HepG2 (cell line): Measurements from ENCODE around the gene CEP131. TPM values are rescaled to one million over a fixed set of nuclear protein-coding genes. Genes with fewer than 3 reads are reported as not detected.

Experiments used
- ATAC-seq: fragments of 200-7000 bp; cut with Tn5 transposase; 3 replicates; pipeline ENCODE4 v1.9.1; 2020; ENCODE audit warnings: mild to moderate bottlenecking, moderate library complexity
- BruUV-seq: library from RNA; stranded (reverse); fragments of 400-500 nt; replicated peaks from 2 replicates; lab custom pipeline; 2021; lab: Mats Ljungman, UMichigan
- CTCF ChIA-PET: fragments of 300-600 bp; formaldehyde crosslinking; extraction: SDS; loops from one replicate; lab custom pipeline; 2021; ENCODE audit warnings: low total read pairs, inconsistent platforms, low intra/inter-chr PET ratio; lab: Yijun Ruan, JAX
- POLR2A ChIA-PET: fragments of 350-600 bp; sonication (Branson Sonifier 250); formaldehyde crosslinking; loops from one replicate; lab custom pipeline; 2020; ENCODE audit warnings: antibody characterized with exemption, inconsistent platforms; lab: Yijun Ruan, JAX
- DNase-seq: peaks from one replicate; pipeline ENCODE4 v3.0.0-alpha.2; 2015; ENCODE audit warnings: low spot score
- FAIRE-seq: peaks from 3 replicates; lab custom pipeline; 2011; peaks lifted over from hg19 to GRCh38; lab: Jason Lieb, UNC
- H2AFZ ChIP-seq: one replicate; pipeline ENCODE4 v1.6.1; 2011; ENCODE audit warnings: low read length, inconsistent platforms
- H3K27ac ChIP-seq: fragments of 300-600 bp; 3 replicates; pipeline ENCODE4 v1.8.0; 2011; ENCODE audit warnings: mixed run types, mild to moderate bottlenecking, mixed read lengths, low read length, inconsistent platforms; ENCODE audit not compliant: insufficient read depth; ENCODE audit errors: extremely low read length
- H3K27me3 ChIP-seq, 2 experiments: fragments of 200-600 bp in 1 of 2; 2 replicates in 1 of 2; 3 replicates in 1 of 2; pipeline versions ENCODE4 v1.6.0 to v1.8.0; 2011; ENCODE audit warnings: low read length in 2 of 2, mild to moderate bottlenecking in 2 of 2, moderate library complexity in 2 of 2, inconsistent platforms in 1 of 2; ENCODE audit not compliant: insufficient read depth in 2 of 2, control insufficient read depth in 1 of 2
- H3K36me3 ChIP-seq, 2 experiments: fragments of 200-600 bp in 1 of 2; replicated peaks in 1 of 2; 2 replicates in 1 of 2; 3 replicates in 1 of 2; pipeline versions ENCODE4 v1.5.1 to v1.8.0; 2011; ENCODE audit warnings: low read length in 2 of 2, inconsistent platforms in 1 of 2; ENCODE audit not compliant: insufficient read depth in 2 of 2, control insufficient read depth in 1 of 2
- H3K4me1 ChIP-seq: 2 replicates; pipeline ENCODE4 v1.5.1; 2012; ENCODE audit warnings: low read length, inconsistent platforms; ENCODE audit not compliant: insufficient read depth
- H3K4me2 ChIP-seq: 2 replicates; pipeline ENCODE4 v1.6.0; 2011; ENCODE audit warnings: low read depth, low read length, inconsistent platforms
- H3K4me3 ChIP-seq, 3 experiments: fragments of 200-600 bp in 1 of 3; sonication (generic), shearing (Covaris generic) in 1 of 3; replicated peaks in 1 of 3; 2 replicates each; pipeline ENCODE4 v1.5.1; 2011 to 2016; ENCODE audit warnings: low read length in 3 of 3, inconsistent platforms in 2 of 3, low read depth in 2 of 3, mild to moderate bottlenecking in 2 of 3, control low read depth in 1 of 3, mixed read lengths in 1 of 3; ENCODE audit not compliant: insufficient read depth in 1 of 3
- H3K79me2 ChIP-seq: one replicate; pipeline ENCODE4 v1.6.1; 2011; ENCODE audit warnings: low read length, inconsistent platforms; ENCODE audit not compliant: insufficient read depth
- H3K9ac ChIP-seq: 2 replicates; pipeline ENCODE4 v1.6.0; 2011; ENCODE audit warnings: mild to moderate bottlenecking, low read depth, low read length, inconsistent platforms; ENCODE audit not compliant: insufficient read depth
- H3K9me3 ChIP-seq: 2 replicates; pipeline ENCODE4 v1.5.1; 2012; ENCODE audit warnings: mild to moderate bottlenecking, low read length
- H4K20me1 ChIP-seq: 2 replicates; pipeline ENCODE4 v1.6.0; 2011; ENCODE audit warnings: inconsistent platforms, mild to moderate bottlenecking, low read length, moderate library complexity; ENCODE audit not compliant: insufficient read depth
- CEBPG ChIP-seq: IDR thresholded peaks from 2 replicates; pipeline ENCODE4 v1.6.1; 2016
- EZH2 ChIP-seq: conservative IDR thresholded peaks from 2 replicates; pipeline ENCODE4 v1.6.1; 2012; ENCODE audit warnings: mild to moderate bottlenecking, low read depth, low read length, moderate library complexity
- HNRNPH1 ChIP-seq: fragments of 200-400 bp; formaldehyde crosslinking; optimal IDR thresholded peaks from 2 replicates; pipeline ENCODE3; 2017; ENCODE audit warnings: mild to moderate bottlenecking, low read depth, low read length
- KLF13 ChIP-seq: sonication (generic); formaldehyde crosslinking; IDR thresholded peaks from 2 replicates; pipeline ENCODE4 v1.4.0; 2020; ENCODE audit warnings: mild to moderate bottlenecking, missing genetic modification reagents
- NPAS2 ChIP-seq: sonication (generic); formaldehyde crosslinking; IDR thresholded peaks from 2 replicates; pipeline ENCODE4 v1.8.0; 2022; ENCODE audit warnings: mild to moderate bottlenecking, missing genetic modification reagents, borderline replicate concordance
- ZC3H4 ChIP-seq: sonication (generic); formaldehyde crosslinking; IDR thresholded peaks from 2 replicates; pipeline ENCODE4 v1.4.0; 2020; ENCODE audit warnings: missing genetic modification reagents, borderline replicate concordance
- ZNF546 ChIP-seq: sonication (generic); formaldehyde crosslinking; conservative IDR thresholded peaks from 2 replicates; pipeline ENCODE4 v1.8.1; 2023; ENCODE audit warnings: mild to moderate bottlenecking, missing genetic modification reagents
- ZNF703 ChIP-seq: sonication (generic); formaldehyde crosslinking; IDR thresholded peaks from 2 replicates; pipeline ENCODE4 v1.5.1; 2020; ENCODE audit warnings: missing genetic modification reagents, mild to moderate bottlenecking, moderate library complexity, borderline replicate concordance
- WGBS: methylation state at CpG from one replicate; pipeline ENCODE4 v1.1.6; 2017; ENCODE audit warnings: low lambda C conversion rate; 5-methylcytosine and 5-hydroxymethylcytosine counted together
- in situ Hi-C: cut with HindIII; loops from 2 replicates; pipeline ENCODE4 v1.10.0; 2017; ENCODE audit warnings: low pct_unique_long_range_greater_than_20kb; ENCODE audit not compliant: extremely low pct_ligation_motif_present
- intact Hi-C: fragments of 100-400 bp; cut with micrococcal nuclease; formaldehyde crosslinking; loops from one replicate; pipeline ENCODE4 v1.10.0; 2022; ENCODE audit not compliant: unreplicated experiment
- polyA plus RNA-seq, 8 experiments: library from polyadenylated mRNA; depleted of rRNA in 3 of 8; stranded (reverse) in 7 of 8; unstranded in 1 of 8; fragments of >200 nt; fragmentation: Illumina TruSeq in 4 of 8; extraction: Trizol in 4 of 8; gene quantifications; 2 replicates each; pipeline versions ENCODE4 v1.2.1 to v1.2.3, GENCODE V29; 2011 to 2016; ENCODE audit warnings: low read depth in 4 of 8, missing spikeins in 1 of 8, mixed read lengths in 1 of 8; ENCODE audit not compliant: insufficient read depth in 1 of 8
- total RNA-seq, 5 experiments: library from RNA; depleted of rRNA; stranded (reverse); fragments of >200 nt; fragmentation: Illumina TruSeq; extraction: Trizol; gene quantifications; 2 replicates each; pipeline ENCODE4 v1.2.3, GENCODE V29; 2016; ENCODE audit warnings: low read depth in 1 of 5
- TF ChIP-seq, protein P1 (sequence below): sonication (generic); formaldehyde crosslinking; IDR thresholded peaks from 2 replicates; pipeline ENCODE4 v1.4.0; 2020; ENCODE audit warnings: missing genetic modification reagents, borderline replicate concordance

The CEP131 gene
- total and polyA plus RNA-seq, 2 of the 13 experiments (the other 11 are each of a cell fraction or from before 2014, with no cell fraction given), result 5.0 to 16.8 TPM

DNA sequence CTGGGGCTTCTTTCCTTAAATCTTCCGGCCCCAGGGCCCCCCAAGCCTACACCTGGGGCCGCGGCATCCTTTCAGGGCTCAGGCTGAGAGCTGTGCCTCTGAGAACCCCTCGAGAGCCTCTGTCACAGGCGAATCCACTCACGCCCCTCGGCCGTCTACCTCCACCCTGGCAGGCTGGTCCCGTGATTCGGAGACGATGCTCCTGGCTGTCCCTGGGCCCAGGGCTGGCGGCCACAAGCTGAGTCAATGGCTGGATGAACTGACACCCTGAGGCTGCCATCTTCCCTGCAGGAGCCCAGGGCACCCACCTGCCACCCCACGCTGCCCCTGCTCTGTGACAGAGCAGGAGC is 11.7 kb upstream of the CEP131 start:
- ATAC-seq, result no peak
- in situ Hi-C loops, result no loop called here
- no peak for FAIRE-seq
- CTCF ChIA-PET, result no interaction called here
- Histone ChIP-seq H3K27ac (no peak overlapping the region), H3K4me3 (no peak overlapping the region), H2AFZ (no peak overlapping the region), H3K79me2 (peaks cover 21% of the 10 kb centered on the region), H3K4me1 (peaks cover 12% of the 10 kb centered on the region), H3K4me2 (no peak overlapping the region), H3K36me3 (peaks cover 25 to 31% of the 10 kb centered on the region in 2 experiments; a peak in 4 of 5 replicates), H3K9me3 (no peaks in the 10 kb centered on the region), H4K20me1 (peaks cover 4% of the 10 kb centered on the region; the same call in 1 of the 2 replicates), H3K9ac (no peak overlapping the region), H3K27me3 (no peaks in the 10 kb centered on the region; a peak in 1 of 5 replicates)
- TF ChIP-seq ZC3H4 (no peak), ZNF546 (CRISPR knock-in tag) (no peak), HNRNPH1 (no peak), KLF13 (CRISPR knock-in tag) (no peak), EZH2 (no peak), ZNF703 (CRISPR knock-in tag) (no peak), NPAS2 (no peak), CEBPG (CRISPR knock-in tag) (no peak)
- TF ChIP-seq, protein P1, sequence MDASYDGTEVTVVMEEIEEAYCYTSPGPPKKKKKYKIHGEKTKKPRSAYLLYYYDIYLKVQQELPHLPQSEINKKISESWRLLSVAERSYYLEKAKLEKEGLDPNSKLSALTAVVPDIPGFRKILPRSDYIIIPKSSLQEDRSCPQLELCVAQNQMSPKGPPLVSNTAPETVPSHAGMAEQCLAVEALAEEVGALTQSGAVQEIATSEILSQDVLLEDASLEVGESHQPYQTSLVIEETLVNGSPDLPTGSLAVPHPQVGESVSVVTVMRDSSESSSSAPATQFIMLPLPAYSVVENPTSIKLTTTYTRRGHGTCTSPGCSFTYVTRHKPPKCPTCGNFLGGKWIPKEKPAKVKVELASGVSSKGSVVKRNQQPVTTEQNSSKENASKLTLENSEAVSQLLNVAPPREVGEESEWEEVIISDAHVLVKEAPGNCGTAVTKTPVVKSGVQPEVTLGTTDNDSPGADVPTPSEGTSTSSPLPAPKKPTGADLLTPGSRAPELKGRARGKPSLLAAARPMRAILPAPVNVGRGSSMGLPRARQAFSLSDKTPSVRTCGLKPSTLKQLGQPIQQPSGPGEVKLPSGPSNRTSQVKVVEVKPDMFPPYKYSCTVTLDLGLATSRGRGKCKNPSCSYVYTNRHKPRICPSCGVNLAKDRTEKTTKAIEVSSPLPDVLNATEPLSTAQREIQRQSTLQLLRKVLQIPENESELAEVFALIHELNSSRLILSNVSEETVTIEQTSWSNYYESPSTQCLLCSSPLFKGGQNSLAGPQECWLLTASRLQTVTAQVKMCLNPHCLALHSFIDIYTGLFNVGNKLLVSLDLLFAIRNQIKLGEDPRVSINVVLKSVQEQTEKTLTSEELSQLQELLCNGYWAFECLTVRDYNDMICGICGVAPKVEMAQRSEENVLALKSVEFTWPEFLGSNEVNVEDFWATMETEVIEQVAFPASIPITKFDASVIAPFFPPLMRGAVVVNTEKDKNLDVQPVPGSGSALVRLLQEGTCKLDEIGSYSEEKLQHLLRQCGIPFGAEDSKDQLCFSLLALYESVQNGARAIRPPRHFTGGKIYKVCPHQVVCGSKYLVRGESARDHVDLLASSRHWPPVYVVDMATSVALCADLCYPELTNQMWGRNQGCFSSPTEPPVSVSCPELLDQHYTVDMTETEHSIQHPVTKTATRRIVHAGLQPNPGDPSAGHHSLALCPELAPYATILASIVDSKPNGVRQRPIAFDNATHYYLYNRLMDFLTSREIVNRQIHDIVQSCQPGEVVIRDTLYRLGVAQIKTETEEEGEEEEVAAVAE (CRISPR knock-in tag), result no peak
- intact Hi-C loops, result no loop called here
- DNase-seq, result no peak
- WGBS, result 97% methylated on average over 13 of the region's 13 CpGs
- BruUV-seq, result no TSS peak
- POLR2A ChIA-PET, result interaction anchor here (1.7 kb wide), 1 partner anchor 12 kb away, joined by 5 read pairs; the partner anchor contains the start of gene CEP131
